ENCODE data around the gene ADRA2B. TPM values are rescaled to one million over a fixed set of nuclear protein-coding genes. Genes with fewer than 3 reads are reported as not detected.

Gene ADRA2B
- total and polyA plus RNA-seq, 12 donors = 0.95 to 12.9 (median 3.3) TPM

GRCh38 chr2:96105152-96105915 is 11.0 kb downstream of the ADRA2B start:
- WGBS, 4 donors = 86 to 96% (median 91%) methylated on average over 2 to 3 of the region's 3 CpGs
- Histone ChIP-seq H3K4me3 (no peak overlapping the region), H3K36me3 (replicated peaks in 1 of 2) (no peaks in the 10 kb centered on the region), H3K9me3 (replicated peaks in 1 of 3) (peaks cover 0 to 2% (median 0%) of the 10 kb centered on the region in 3 donors), H3K27ac (no peak overlapping the region), H3K4me1 (replicated peaks in 1 of 2) (no peaks in the 10 kb centered on the region), H3K27me3 (no peaks in the 10 kb centered on the region)
- peak in 2 of 7 donors; percentile 6 to 7 for DNase-seq
- no peak for TF ChIP-seq POLR2A (IDR thresholded peaks at IDR 0.05)
- TF ChIP-seq CTCF (IDR thresholded peaks at IDR 0.05) = no peak
- intact Hi-C loops (cut with DNase I) = no loop called here

GRCh38 chr2:96104487-96104861 is 11.9 kb downstream of the ADRA2B start:
- no peaks in the 10 kb centered on the region for H3K27me3 ChIP-seq
- intact Hi-C loops (cut with DNase I) = no loop called here
- TF ChIP-seq CTCF (IDR thresholded peaks at IDR 0.05) (no peak), POLR2A (IDR thresholded peaks at IDR 0.05) (no peak)
- no peak overlapping the region for H3K27ac ChIP-seq
- H3K36me3 ChIP-seq (replicated peaks in 1 of 2) = no peaks in the 10 kb centered on the region
- WGBS, 4 donors = 84 to 88% (median 87%) methylated on average over 6 of the region's 6 CpGs
- no peaks in the 10 kb centered on the region for H3K4me1 ChIP-seq (replicated peaks in 1 of 2)
- H3K4me3 ChIP-seq = no peak overlapping the region
- H3K9me3 ChIP-seq (replicated peaks in 1 of 3) = peaks cover 0 to 2% (median 0%) of the 10 kb centered on the region in 3 donors
- DNase-seq = peak in 2 of 7 donors; percentile 3 to 16

DNA sequence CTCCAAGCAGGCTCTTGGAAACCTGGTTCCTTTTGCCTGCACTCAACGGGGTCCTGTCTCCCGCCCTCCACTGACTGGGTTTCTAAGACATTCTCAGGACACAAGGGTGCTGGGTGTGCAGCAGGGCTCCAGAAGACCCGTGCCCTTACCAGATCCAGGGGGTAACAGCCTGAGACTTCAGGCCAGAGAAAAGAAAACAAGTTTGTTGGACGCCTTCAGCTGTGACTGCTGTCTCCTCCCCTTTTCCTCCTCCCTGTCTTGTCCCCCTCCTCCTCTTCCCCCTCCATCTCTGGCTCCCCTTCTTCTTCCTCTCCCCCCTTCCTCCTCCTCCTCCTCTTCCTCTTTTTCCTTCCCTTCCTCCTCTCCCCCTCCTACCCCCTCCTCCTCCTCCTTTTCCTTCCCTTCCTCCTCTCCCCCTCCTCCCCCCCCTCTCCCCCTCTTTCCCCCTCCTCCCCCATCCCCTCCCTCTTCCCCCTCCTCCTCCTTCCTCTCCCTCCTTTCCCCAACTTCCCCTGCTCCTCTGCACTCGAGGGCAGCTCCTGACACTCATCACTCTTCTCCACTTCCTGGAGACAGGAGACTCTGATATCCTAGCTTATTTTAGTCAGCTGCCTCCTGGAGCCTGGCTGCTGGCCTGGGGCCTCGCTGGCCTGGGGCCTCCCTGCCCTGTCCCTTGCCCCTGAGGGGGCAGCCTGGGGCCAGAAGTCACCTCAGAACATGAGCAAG is 12.4 kb downstream of the ADRA2B start:
- H3K9me3 ChIP-seq (replicated peaks in 1 of 3) = peaks cover 0 to 2% (median 0%) of the 10 kb centered on the region in 3 donors
- no peak overlapping the region for H3K4me3 ChIP-seq
- no peaks in the 10 kb centered on the region for H3K36me3 ChIP-seq (replicated peaks in 1 of 2)
- DNase-seq = peak in 4 of 7 donors; percentile 8 to 48 (median 14)
- no peak for TF ChIP-seq CTCF (IDR thresholded peaks at IDR 0.05)
- TF ChIP-seq POLR2A (IDR thresholded peaks at IDR 0.05) = no peak
- 35 to 54% (median 46%) methylated on average over 4 to 6 of the region's 6 CpGs for WGBS, 4 donors
- H3K27me3 ChIP-seq = no peaks in the 10 kb centered on the region
- intact Hi-C loops (cut with DNase I) = no loop called here
- no peak overlapping the region for H3K27ac ChIP-seq
- peaks cover 0 to 4% of the 10 kb centered on the region in 2 donors for H3K4me1 ChIP-seq (replicated peaks in 1 of 2)

- peaks cover 0 to 2% (median 0%) of the 10 kb centered on the region in 3 donors for H3K9me3 ChIP-seq (replicated peaks in 1 of 3)
- H3K4me3 ChIP-seq = no peak overlapping the region
- peak in 4 of 7 donors; percentile 3 to 34 (median 8) for DNase-seq
- H3K27ac ChIP-seq = no peak overlapping the region
- peaks cover 0 to 12% of the 10 kb centered on the region in 2 donors for H3K4me1 ChIP-seq (replicated peaks in 1 of 2)
- intact Hi-C loops (cut with DNase I) = no loop called here
- TF ChIP-seq POLR2A (IDR thresholded peaks at IDR 0.05) = no peak
- TF ChIP-seq CTCF (IDR thresholded peaks at IDR 0.05) = no peak
- H3K36me3 ChIP-seq (replicated peaks in 1 of 2) = no peaks in the 10 kb centered on the region
- 80 to 91% (median 85%) methylated on average over 6 to 8 of the region's 8 CpGs for WGBS, 4 donors
- no peaks in the 10 kb centered on the region for H3K27me3 ChIP-seq
Observed at GRCh38 chr2:96103187-96103601, 13.2 kb downstream of the ADRA2B start.
